Coronary artery (tissue), 2 donors: ENCODE data around the gene INSR.

Experiments
- DNase-seq: peaks from one replicate; pipeline ENCODE4 v3.0.0-alpha.2; 2017; ENCODE audit warnings: low spot score
- H3K27ac ChIP-seq, 2 donors: fragments of 200-600 bp; sonication (generic); one replicate each; pipeline ENCODE4 v1.5.1; 2016 to 2019
- H3K4me3 ChIP-seq: fragments of 200-600 bp; sonication (generic); 2 replicates; pipeline ENCODE4 v1.5.1; 2016; ENCODE audit warnings: mild to moderate bottlenecking, moderate library complexity
- CTCF ChIP-seq: fragments of 200-600 bp; sonication (generic); IDR thresholded peaks from one replicate; pipeline ENCODE4 v1.5.1; 2019; ENCODE audit warnings: antibody characterized with exemption

INSR gene

GRCh38 chr19:7225741-7226140 lies 68.5 kb downstream of the INSR start:
- no peak for DNase-seq

GRCh38 chr19:7224995-7225394 lies 69.2 kb downstream of the INSR start:
- DNase-seq = no peak
- no peak for TF ChIP-seq CTCF
- H3K4me3 ChIP-seq = no peak overlapping the region
- no peak overlapping the region for H3K27ac ChIP-seq

More at GRCh38 chr19:7225741-7226140, 68.5 kb downstream of the INSR start:
- no peak overlapping the region for H3K4me3 ChIP-seq
- H3K27ac ChIP-seq = no peak overlapping the region
- TF ChIP-seq CTCF = no peak

GRCh38 chr19:7224209-7224686 lies 70.0 kb downstream of the INSR start:
- Histone ChIP-seq H3K27ac (peak overlapping the region; percentile 15 to 58), H3K4me3 (peak overlapping the region; percentile 44)
- no peak for DNase-seq
- no peak for TF ChIP-seq CTCF

- no peak overlapping the region for H3K4me3 ChIP-seq
- no peak for TF ChIP-seq CTCF
- no peak overlapping the region for H3K27ac ChIP-seq
- no peak for DNase-seq
These were observed 70.8 kb downstream of the INSR start for GRCh38 chr19:7223429-7223828.

- H3K27ac ChIP-seq = no peak overlapping the region
- H3K4me3 ChIP-seq = no peak overlapping the region
- no peak for TF ChIP-seq CTCF
- no peak for DNase-seq
These were observed 75.2 kb downstream of the INSR start for GRCh38 chr19:7219056-7219455.

GRCh38 chr19:7217861-7218260 lies 76.4 kb downstream of the INSR start:
- TF ChIP-seq CTCF = no peak
- Histone ChIP-seq H3K4me3 (no peak overlapping the region), H3K27ac (no peak overlapping the region)
- no peak for DNase-seq

GRCh38 chr19:7216373-7216902 lies 77.8 kb downstream of the INSR start:
- Histone ChIP-seq H3K27ac (no peak overlapping the region), H3K4me3 (no peak overlapping the region)
- TF ChIP-seq CTCF = no peak
- DNase-seq = no peak
